HG03565 (cell line): ENCODE results near the gene BMS1.

Experiments
- ATAC-seq: cut with Tn5 transposase; IDR thresholded peaks from one replicate; pipeline ENCODE4 v1.9.1; 2021; ENCODE audit warnings: mild to moderate bottlenecking, moderate library complexity; ENCODE audit not compliant: unreplicated experiment

The BMS1 gene

GRCh38 chr10:42882597-42882996, 100.0 kb downstream of the BMS1 start:
- ATAC-seq = no peak
